GM12878 (cell line): ENCODE results near the gene SHC2. TPM values are rescaled to one million over a fixed set of nuclear protein-coding genes. Genes with fewer than 3 reads are reported as not detected.

Experiments used
- ATAC-seq: fragments of 200-7000 bp; cut with Tn5 transposase; 3 replicates; pipeline ENCODE4 v1.9.1; 2020; ENCODE audit warnings: mild to moderate bottlenecking, moderate library complexity
- BruUV-seq: library from RNA; stranded (reverse); fragments of 400-500 nt; replicated peaks from 2 replicates; lab custom pipeline; 2021; lab: Mats Ljungman, UMichigan
- CTCF ChIA-PET: fragments of 300-600 bp; sonication (Branson Sonifier 250); formaldehyde crosslinking; extraction: SDS; loops from one replicate; lab custom pipeline; 2021; ENCODE audit warnings: inconsistent platforms; lab: Yijun Ruan, JAX
- POLR2A ChIA-PET: fragments of 350-600 bp; formaldehyde crosslinking; extraction: SDS; loops from one replicate; lab custom pipeline; 2021; ENCODE audit warnings: inconsistent platforms; lab: Charles Lee
- RAD21 ChIA-PET: fragments of 300-600 bp; sonication (Branson Sonifier 250); formaldehyde crosslinking; loops from one replicate; lab custom pipeline; 2023; ENCODE audit warnings: antibody characterized with exemption; ENCODE audit not compliant: unreplicated experiment; lab: Charles Lee
- SMC1A ChIA-PET: fragments of 300-600 bp; sonication (Branson Sonifier 250); formaldehyde crosslinking; loops from one replicate; lab custom pipeline; 2023; ENCODE audit not compliant: unreplicated experiment, uncharacterized antibody; lab: Charles Lee
- DNase-seq: peaks from one replicate; pipeline ENCODE4 v3.0.0-alpha.2; 2011; ENCODE audit warnings: low read depth, low spot score
- FAIRE-seq: peaks from 3 replicates; lab custom pipeline; 2011; peaks lifted over from hg19 to GRCh38; lab: Jason Lieb, UNC
- H2AFZ ChIP-seq: 2 replicates; pipeline ENCODE4 v1.6.0; 2011; ENCODE audit warnings: low read depth, low read length, control low read depth; ENCODE audit not compliant: control insufficient read depth
- H3K27ac ChIP-seq: 2 replicates; pipeline ENCODE4 v1.5.1; 2011; ENCODE audit warnings: control low read depth; ENCODE audit not compliant: control insufficient read depth, insufficient read depth
- H3K27me3 ChIP-seq, 2 experiments: replicated peaks in 1 of 2; 2 replicates each; pipeline versions ENCODE4 v1.6.0 to v1.6.1; 2011; ENCODE audit warnings: low read length in 1 of 2; ENCODE audit not compliant: control insufficient read depth in 2 of 2, insufficient read depth in 2 of 2
- H3K36me3 ChIP-seq, 2 experiments: 2 replicates each; pipeline ENCODE4 v1.5.1; 2011; ENCODE audit warnings: low read length in 1 of 2; ENCODE audit not compliant: control insufficient read depth in 2 of 2, insufficient read depth in 2 of 2
- H3K4me1 ChIP-seq: 2 replicates; pipeline ENCODE4 v1.6.1; 2011; ENCODE audit warnings: mild to moderate bottlenecking, low read length, moderate library complexity, mixed read lengths; ENCODE audit not compliant: control insufficient read depth, insufficient read depth
- H3K4me2 ChIP-seq: 2 replicates; pipeline ENCODE4 v1.6.0; 2011; ENCODE audit warnings: control low read depth; ENCODE audit not compliant: control insufficient read depth, insufficient read depth
- H3K4me3 ChIP-seq: fragments of 200-600 bp; sonication (generic); 2 replicates; pipeline ENCODE4 v1.5.1; 2016
- H3K79me2 ChIP-seq: 2 replicates; pipeline ENCODE4 v1.6.0; 2011; ENCODE audit warnings: low read length; ENCODE audit not compliant: control insufficient read depth, insufficient read depth
- H3K9ac ChIP-seq: 2 replicates; pipeline ENCODE4 v1.8.0; 2011; ENCODE audit warnings: low read length, control low read depth, mixed read lengths; ENCODE audit not compliant: control insufficient read depth, insufficient read depth
- H3K9me3 ChIP-seq: replicated peaks from 3 replicates; pipeline ENCODE4 v1.5.1; 2011; ENCODE audit warnings: mild to moderate bottlenecking, low read length; ENCODE audit not compliant: control insufficient read depth, insufficient read depth
- H4K20me1 ChIP-seq: 2 replicates; pipeline ENCODE4 v1.6.0; 2011; ENCODE audit not compliant: control insufficient read depth, insufficient read depth
- IRF5 ChIP-seq: fragments of 450-650 bp; IDR thresholded peaks from 2 replicates; pipeline ENCODE4 v1.6.1; 2017; ENCODE audit warnings: borderline replicate concordance
- RELB ChIP-seq: fragments of 450-650 bp; IDR thresholded peaks from 2 replicates; pipeline ENCODE4 v1.6.1; 2017; ENCODE audit warnings: low read depth, mild to moderate bottlenecking, moderate library complexity
- SIX5 ChIP-seq: IDR thresholded peaks from 2 replicates; pipeline ENCODE4 v1.6.1; 2011; ENCODE audit warnings: mild to moderate bottlenecking, low read depth, low read length, moderate library complexity; ENCODE audit not compliant: severe bottlenecking
- WGBS: methylation state at CpG from one replicate; pipeline ENCODE4 v1.1.6; 2016; ENCODE audit warnings: low lambda C conversion rate; ENCODE audit not compliant: insufficient replicate concordance, insufficient coverage; ENCODE audit errors: missing lambda C conversion rate; 5-methylcytosine and 5-hydroxymethylcytosine counted together
- in situ Hi-C: fragments of 300-500 bp; cut with MboI; formaldehyde crosslinking; loops from 9 replicates; pipeline ENCODE4 v1.14.3; 2018; ENCODE audit warnings: mixed read lengths
- intact Hi-C: fragments of 100-400 bp; cut with micrococcal nuclease; formaldehyde crosslinking; loops from one replicate; pipeline ENCODE4 v1.14.2; 2022; ENCODE audit not compliant: unreplicated experiment
- polyA plus RNA-seq, 11 experiments: library from polyadenylated mRNA; depleted of rRNA in 4 of 11; unstranded in 6 of 11; stranded (reverse) in 5 of 11; fragments of >200 nt; fragmentation: Nextera tagmentation in 4 of 11; fragmentation: Illumina TruSeq in 1 of 11; extraction: Ambion mirVana in 4 of 11; extraction: Trizol in 1 of 11; gene quantifications; 1 replicate in 1 of 11; 2 replicates in 10 of 11; pipeline versions ENCODE4 v1.2.1 to v1.2.3, GENCODE V29; 2011 to 2016; ENCODE audit warnings: inconsistent platforms in 2 of 11, missing spikeins in 2 of 11, low read depth in 1 of 11
- total RNA-seq, 4 experiments: library from RNA; depleted of rRNA in 3 of 4; stranded (reverse); fragments of >200 nt in 3 of 4; fragmentation: Illumina TruSeq in 1 of 4; extraction: Trizol in 1 of 4; gene quantifications; 2 replicates each; pipeline versions ENCODE4 v1.2.1 to v1.2.3, GENCODE V29; 2013 to 2021

Gene SHC2
- total and polyA plus RNA-seq, 10 of the 15 experiments (the other 5 are each of a cell fraction or from before 2014, with no cell fraction given) = 0.08 TPM; not detected in 9

GRCh38 chr19:409516-410242, 51.2 kb downstream of the SHC2 start:
- Histone ChIP-seq H3K36me3 (no peaks in the 10 kb centered on the region), H3K9me3 (no peaks in the 10 kb centered on the region), H3K4me2 (no peak overlapping the region), H4K20me1 (no peaks in the 10 kb centered on the region), H3K27ac (no peak overlapping the region), H3K27me3 (peaks cover 0 to 3% of the 10 kb centered on the region in 2 experiments; a peak in 1 of 4 replicates), H3K9ac (no peak overlapping the region), H3K4me1 (no peaks in the 10 kb centered on the region), H2AFZ (no peak overlapping the region), H3K4me3 (no peak overlapping the region)
- ChIA-PET SMC1A (no interaction called here), CTCF (no interaction called here), POLR2A (no interaction called here), RAD21 (no interaction called here)
- ATAC-seq (no peak), FAIRE-seq (no peak), DNase-seq (no peak)
- 28% methylated on average over 20 of the region's 23 CpGs for WGBS
- no TSS peak for BruUV-seq
- in situ Hi-C loops = no loop called here
- TF ChIP-seq IRF5 (no peak), SIX5 (no peak), RELB (no peak)
- TF ChIP-seq, all 136 proteins: peak for 0
- H3K79me2 ChIP-seq = no peaks in the 10 kb centered on the region
- intact Hi-C loops = no loop called here
